ENCODE data around the gene ILF3.

The ILF3 gene

DNA sequence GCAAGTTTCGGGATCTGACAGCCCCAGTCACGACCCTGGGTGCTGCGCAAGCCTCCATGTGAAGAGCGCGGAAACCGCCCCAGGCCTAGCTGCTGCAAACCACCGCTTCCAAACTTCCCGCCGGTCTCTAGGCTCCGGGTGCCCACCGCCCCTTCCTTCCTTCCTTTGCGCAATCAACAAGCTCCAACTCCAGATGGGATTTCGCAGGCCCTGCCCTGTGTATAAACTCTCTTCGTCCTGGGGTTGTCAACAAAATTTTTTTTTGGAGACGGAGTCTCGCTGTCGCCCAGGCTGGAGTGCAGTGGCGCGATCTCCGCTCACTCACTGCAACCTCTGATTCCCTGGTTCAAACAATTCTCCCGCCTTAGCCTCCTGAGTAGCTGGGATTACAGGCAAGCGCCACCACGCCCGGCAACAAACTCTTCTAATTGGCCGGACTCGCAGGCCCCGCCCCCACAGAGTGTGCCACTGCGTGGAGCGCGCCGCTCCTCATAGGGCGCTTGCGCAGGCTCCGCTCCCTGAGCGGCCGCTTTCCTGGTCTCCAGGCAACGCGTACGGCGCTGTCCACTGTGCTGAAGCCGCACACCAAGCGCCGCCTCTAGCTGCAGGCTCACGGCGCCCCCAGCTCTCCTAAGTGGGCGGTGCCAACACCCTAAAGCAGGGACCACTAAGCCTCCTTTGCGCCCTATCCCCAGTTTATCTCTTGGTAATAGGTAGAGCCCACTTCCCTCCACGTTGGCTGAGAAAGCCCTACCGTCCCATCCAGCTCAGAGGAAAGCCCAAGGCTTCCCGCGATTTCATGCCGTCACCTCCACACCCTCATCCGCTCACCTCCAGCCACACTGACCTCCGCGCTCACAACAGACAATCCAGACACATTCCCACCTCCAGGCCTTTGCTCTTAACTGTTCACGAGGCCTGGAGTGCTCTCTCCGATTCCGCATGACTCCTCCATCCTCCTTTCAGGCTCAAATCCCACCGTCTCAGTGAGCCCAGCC is 41.6 kb downstream of the ILF3 start:
- DNase-seq (ENCODE audit: low read depth), result peak; percentile 69

DNA sequence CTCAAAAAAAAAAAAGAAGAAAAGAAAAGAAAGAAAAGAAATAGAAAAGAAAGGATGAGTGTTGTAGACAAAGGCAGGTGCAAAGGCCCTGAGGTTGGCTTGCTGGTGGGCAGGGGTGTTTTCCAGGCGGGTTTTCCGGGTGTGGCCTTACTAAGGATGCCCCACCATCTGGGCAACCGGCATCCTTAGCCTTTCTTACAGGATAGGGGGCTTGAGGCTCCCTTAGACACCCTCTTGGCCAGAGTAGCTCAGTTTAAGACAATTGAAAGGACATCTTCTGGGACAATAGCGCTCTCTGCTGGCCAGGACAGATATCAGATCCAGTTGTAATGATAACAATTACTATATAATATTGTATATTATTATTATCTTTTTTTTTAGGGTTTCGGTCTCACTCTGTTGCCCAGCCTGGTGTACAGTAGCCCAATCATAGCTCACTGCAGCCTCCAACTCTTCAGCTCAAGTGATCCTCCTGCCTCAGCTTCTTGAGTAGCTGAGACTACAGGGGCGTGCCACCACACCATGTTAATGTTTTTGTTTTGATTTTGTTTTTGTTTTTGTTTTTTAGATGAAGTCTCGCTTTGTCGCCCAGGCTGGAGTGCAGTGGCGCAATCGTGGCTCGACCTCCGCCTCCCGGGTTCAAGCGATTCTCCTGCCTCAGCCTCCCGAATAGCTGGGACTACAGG is 45.6 kb downstream of the ILF3 start:
- DNase-seq (ENCODE audit: low read depth), result peak; percentile 26

DNA sequence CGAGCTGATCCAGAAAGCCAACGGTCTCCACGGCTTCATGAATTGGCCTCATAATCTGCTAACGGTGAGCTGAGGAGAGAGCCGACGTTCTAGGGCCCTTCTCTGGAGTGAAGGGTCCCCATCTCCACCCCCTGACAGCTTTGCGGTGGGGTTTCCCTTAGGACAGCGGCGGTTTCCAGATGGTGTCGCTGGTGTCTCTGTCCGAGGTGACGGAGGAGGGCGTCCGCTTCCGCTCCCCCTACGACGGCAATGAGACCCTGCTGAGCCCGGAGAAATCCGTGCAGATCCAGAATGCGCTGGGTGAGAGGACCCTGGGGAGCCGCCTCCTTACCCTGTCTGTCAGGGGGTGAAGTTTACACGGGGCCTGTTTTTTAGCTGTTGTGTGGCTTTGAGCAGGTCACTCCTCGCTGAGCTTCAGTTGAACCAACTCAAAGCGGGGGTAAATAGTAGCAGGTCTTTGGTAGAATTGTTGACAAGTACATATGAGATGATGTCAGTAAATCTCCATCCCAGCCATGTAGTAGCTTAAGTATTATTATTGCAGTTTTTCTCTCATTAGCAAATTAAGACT is 47.9 kb downstream of the ILF3 start:
- no peak for DNase-seq (ENCODE audit: low read depth)

DNA sequence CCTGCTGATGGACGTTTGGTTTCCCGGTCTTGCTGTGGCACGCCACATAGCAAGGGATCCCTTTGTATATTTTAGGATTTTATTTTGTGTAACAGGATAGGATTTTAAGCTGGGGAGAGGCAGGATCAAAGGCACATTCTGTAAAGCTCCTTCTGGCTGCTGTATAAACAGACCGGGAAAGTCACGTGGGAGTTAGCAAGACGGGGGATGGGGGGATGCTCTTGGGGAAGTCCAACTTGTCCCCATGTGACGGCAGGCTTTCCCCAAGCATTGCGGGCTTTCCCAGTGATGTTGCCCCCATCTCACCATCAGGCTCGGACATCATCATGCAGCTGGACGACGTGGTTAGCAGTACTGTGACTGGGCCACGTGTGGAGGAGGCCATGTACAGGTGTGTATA is 52.8 kb downstream of the ILF3 start:
- DNase-seq (ENCODE audit: low read depth), result no peak

DNA sequence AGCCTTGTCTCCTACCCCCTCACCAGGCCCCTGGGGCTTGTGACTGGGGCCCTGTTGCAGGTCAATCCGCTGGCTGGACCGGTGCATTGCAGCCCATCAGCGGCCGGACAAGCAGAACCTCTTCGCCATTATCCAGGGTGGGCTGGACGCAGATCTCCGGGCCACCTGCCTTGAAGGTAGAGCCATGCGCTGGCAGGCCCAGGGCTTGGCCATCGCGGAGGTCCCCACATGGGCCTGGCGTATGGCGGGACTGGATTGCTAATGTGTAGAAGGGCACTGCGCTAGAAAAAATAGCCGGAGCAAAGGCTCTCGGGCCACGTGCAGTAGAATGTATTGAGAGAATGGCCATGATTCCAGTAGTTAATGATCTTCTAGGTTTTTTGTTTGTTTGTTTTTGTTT is 53.3 kb downstream of the ILF3 start:
- no peak for DNase-seq (ENCODE audit: low read depth)

DNA sequence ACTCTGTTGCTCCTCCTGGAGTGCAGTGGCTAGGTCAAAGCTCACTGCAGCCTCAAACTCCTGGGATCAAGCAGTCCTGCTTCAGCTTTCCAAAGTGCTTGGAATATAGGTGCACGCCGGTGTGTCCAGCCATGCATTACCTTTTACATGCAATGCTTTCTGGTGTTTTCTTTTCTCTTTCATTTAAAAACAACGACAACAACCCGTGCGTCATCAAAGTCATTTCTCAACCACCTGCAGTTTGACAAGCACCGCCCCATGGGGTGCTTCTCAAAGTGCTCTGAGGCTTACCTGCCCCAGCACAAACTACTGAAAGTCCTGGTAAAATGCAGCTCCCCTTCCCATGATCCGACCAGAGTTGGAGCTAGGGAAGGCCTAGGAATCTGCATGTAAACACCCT is 54.1 kb downstream of the ILF3 start:
- DNase-seq (ENCODE audit: low read depth), result no peak

DNA sequence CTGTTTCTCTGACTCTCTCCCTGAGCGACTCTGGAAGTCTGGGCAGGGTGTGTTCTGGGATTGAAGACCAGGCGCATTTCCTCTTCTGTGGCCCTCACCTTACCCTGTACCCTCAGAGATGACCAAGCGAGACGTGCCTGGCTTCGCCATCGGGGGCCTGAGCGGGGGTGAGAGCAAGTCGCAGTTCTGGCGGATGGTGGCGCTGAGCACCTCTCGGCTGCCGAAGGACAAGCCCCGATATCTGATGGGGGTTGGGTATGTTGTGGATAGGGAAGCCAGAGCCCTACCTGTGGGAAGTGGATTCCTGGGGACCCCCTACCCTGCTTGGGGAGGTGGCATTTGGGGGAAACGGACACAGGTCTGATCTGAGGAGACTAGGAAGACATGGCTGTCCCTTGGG is 57.9 kb downstream of the ILF3 start:
- DNase-seq (ENCODE audit: low read depth), result no peak

DNA sequence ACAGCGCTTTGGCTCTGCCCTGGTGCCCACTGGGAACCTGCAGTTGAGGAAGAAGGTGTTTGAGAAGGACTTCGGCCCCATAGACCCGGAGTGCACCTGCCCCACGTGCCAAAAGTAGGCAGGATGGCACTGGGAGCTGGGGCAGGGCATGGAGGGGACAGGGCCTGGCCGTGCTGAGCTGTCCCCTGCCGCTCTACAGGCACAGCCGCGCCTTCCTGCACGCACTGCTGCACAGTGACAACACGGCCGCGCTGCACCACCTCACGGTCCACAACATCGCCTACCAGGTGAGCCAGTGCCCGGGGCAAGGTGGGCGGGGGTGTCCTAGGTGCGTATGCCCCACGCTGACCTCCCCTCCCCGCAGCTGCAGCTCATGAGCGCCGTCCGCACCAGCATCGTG is 58.6 kb downstream of the ILF3 start:
- DNase-seq (ENCODE audit: low read depth), result no peak

DNA sequence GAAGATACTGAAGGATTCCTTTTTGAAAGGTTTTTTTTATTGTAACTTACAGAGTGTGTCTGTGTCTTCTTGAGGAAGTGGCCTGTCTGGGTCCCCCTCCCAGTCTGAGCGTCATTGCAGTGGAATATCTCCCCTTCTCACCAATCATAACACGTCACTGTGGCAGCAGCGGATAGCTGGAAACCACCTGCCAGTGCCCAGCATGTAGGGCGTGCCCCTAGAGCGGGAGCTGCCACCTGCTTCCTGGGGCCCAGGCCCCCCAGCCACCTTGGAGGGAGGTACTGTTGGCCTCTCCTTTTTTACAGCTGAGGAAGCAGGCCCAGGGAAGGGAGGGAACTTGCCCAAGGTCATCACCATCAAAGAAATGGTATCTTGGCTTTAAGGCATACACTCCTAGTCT is 59.2 kb downstream of the ILF3 start:
- no peak for DNase-seq (ENCODE audit: low read depth)

DNA sequence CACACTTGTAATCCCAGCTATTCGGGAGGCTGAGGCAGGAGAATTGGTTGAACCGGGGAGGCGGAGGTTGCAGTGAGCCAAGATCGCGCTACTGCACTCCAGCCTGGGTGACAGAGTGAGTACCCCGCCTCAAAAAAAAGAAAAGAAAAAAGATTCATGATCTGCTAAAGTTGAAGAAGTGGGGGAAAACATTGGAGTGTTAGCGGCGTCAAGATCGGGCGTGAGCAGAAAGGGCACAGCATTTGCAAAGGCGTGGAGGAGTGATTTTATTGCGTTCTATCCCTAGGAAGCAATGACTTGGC is 62.9 kb downstream of the ILF3 start:
- DNase-seq (ENCODE audit: low read depth), result no peak

DNA sequence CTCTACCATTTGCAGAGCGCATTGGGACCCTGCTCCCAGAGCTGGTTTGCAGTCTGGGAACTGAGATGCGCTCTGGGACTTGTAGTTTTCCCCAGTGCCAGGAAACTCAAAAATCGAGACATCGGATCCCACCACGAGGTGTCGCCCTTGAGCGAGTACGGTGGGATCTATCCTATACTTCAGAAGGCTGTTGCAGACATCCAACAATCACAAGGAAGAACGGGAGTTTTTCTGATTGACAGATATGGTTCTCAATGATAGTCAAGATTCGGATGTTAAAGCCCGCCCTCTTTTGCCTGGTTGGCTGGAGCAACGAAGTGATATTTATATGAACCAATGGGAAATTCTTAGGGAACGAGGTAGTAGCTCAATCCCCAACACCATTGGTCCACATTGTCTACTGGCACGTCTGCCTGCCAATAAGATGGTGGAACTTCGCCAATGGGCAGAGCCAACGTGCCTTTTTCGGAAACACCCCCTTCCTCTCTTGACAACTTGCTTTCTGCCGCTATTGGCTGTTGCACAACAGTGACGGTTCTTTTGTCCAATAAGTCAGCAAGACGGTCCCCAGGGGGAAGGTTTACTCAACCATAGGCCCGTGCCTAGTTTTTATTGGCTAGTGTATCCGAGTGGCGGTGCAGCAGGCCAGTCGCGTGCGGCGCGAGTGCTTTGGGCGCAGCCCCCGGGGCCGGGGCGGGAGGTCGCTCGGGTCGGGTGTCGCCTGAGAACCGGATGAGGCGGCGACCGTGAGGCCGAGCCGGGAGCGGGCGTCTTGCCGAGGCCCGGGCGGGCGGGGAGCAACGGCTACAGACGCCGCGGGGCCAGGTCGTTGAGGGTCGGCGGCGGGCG is 63.4 kb downstream of the ILF3 start, which contains the start of gene DNM2:
Gene DNM2 (plus strand): TSS at position 724 of the 849 bp plus-strand sequence. CDS start 164 bp downstream, outside the sequence.
- peak; percentile 94 for DNase-seq (ENCODE audit: low read depth)

DNA sequence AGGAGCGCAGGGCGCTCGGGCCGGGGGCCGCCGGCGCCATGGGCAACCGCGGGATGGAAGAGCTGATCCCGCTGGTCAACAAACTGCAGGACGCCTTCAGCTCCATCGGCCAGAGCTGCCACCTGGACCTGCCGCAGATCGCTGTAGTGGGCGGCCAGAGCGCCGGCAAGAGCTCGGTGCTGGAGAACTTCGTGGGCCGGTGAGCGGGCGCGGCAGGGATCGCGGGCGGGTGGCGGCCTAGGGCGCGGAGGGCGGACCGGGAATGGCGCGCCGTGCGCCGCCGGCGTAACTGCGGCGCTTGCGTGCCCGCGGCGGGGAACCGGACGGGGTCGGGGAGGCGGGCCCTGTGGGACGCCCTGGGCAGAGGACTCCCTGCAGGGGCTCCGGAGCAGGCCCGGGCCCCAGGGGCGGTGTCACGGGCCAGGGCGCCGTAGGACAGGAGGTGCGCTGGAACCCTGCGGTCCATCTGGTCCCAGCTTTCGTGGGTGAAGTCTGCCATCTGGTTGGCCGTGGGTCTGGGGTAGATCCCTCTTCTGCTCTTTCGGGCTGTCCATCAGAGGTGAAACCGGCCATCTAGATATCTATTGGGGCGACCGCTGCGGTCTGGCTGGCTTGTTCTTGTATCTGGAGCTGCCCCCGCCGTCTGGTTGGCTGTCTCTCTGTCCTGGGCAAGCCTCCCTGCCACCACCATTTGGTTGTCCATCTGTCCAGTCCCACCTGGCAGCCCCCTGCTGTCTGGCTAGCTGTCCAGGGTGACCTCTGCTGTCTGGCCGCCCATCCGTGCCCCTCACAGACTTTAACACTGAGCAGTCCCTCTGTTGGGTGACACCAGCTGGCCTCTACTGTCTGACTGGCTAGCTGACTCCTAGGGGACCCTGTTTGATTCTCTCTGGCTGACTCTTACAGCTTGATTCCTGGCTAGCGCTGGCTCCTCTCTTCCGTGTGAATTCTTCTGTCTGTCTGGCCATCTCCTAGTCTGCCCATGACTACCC is 64.4 kb downstream of the ILF3 start:
- DNase-seq (ENCODE audit: low read depth), result peak; percentile 29

DNA sequence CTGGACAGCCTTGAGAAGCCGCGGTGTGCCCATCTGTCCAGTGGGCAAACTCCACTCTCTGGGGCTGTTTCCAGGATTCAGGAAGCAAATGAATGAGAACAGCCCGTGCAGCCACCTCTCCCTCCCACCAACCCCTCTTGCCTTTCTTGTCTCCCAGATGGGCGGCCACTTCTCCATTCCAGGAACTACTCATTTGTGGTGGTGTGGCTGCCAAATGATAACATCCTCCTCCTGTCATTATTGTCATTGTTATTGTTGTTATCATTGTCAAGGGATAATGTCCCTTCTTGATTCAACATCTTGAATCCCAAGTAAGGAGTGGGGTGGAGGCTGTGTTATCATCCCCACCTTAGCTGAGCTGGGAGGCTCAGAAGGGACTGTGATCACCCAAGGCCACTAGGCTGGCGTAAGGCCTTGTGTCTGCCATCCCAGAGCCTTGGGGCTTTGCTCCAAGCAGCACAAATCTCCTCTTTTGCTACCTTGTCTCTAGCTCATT is 65.4 kb downstream of the ILF3 start:
- no peak for DNase-seq (ENCODE audit: low read depth)

DNA sequence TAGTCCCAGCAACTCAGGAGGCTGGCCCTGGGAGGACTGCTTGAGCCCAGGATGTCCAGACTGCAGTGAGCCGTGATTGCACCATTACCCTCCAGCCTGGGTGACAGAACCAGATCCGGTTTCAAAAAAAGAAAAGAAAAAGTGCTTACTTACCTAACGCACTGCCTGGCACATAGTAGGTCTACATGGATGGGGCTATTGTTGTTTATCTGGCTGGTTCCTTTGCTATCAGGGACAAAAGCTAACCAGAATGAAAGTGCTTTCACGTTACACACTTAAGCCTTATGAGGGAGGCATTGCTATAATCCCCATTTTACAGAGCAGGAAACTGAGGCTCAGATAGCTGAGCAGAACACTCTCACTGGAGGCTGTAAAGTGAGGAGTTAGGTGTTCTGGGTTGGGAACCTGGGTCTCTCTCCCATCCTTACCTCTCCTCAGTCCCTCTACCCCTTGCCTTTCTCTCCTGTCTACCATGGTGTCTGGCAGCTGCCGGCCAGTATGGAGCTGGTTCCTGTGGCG is 66.5 kb downstream of the ILF3 start:
- no peak for DNase-seq (ENCODE audit: low read depth)

DNA sequence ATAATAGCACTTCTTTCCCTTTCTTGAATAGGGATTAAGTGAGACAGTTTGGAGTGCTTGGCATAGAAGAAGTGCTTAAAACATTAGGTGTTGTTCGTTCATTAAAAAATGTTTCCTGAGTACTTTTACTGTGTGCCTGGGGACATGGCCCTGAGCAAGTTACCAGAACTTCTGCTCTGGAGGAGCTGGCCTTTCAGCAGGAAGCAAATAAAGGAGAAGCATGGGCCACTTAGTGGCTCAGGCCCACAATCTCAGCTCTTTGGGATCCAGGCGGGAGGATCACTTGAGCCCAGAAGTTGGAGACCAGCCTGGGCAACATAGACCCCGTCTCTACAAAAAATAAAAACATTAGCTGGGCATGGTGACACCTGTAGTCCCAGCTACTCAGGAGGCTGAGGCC is 69.4 kb downstream of the ILF3 start:
- no peak for DNase-seq (ENCODE audit: low read depth)

DNA sequence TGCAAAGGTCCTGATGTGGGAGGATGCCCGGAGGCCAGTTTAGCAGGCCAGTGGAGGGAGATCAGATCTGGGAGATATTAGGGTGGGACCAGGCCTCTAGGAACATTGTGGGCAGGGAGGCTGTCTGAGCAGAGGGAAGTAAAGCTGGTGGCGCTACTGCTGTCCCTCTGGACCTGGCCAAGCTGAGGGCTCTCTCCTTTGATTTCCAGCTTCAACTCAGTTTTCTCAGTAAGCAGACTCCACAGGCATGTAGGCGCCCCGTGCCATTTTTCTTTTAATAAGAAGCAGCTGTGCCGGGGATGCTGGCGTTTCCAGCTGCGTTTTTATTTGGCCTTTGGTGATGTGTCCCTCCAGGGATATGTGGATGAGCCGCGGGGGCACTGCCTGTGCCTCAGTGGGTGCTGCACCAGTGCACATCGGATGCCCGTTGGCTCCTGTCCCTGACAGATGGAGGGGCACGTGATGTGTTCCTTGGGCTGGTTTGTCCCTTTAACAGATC is 70.5 kb downstream of the ILF3 start:
- DNase-seq (ENCODE audit: low read depth), result no peak

DNA sequence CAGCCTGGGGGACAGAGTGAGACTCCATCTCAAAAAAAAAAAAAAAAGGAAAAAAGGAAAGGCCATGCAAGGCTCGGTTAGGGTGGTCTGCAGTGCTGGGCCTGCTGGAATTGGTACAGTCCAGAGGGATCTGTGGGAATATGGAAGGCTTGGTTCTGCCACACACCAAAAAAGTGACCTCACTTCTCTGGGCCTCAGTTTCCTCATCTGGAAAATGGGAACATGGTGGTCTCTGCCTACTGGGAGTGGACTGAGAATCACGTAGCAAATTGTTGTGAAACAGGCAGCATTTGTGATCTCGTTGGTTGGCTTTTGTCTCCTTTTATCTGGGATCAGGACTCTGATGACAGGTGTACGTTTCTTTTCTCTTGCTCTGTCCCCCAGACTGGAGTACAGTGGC is 71.3 kb downstream of the ILF3 start:
- no peak for DNase-seq (ENCODE audit: low read depth)

DNA sequence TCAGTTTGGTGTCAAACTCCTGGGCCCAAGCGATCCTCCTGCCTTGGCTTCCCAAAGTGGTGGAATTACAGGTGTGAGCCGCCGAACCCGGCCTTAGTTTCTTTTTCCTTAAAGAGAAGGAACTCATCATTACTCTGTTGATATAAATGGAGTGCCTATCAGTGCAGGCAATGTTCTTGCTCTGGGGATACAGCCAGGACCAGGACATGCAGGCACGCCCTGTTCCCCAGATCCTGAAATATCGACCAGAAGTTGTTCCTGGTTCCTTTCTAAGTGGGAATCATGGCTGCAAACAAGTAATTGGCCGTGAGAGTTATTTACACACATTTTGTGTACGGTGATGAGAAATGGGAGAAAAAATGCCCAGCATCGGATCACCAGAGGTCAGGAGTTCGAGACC is 72.1 kb downstream of the ILF3 start:
- DNase-seq (ENCODE audit: low read depth), result no peak

DNA sequence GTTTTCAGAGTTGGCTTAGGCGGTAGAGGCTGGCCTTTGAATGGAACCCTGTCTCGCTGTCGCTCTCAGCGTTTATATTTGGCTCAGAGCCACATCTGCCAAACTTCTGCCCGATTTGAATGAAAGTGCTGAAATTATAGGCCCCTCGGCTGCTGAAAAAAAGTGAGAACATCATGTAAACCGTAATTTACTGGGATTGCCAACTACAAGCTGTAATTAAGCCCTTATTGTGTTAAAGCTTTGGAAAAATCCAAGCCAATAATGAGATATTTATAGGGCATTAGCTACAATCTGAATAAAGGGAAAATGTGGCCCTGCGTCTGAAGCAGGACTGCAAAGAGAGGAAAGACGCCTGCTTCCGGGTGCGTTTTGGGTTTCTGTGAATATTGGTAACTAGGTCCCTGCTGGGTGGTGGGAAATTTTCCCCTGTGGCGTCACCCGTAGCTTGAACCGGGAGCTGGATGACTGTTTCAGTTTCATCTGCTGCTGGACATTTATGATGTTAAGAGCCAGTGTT is 73.6 kb downstream of the ILF3 start:
- DNase-seq (ENCODE audit: low read depth), result no peak

DNA sequence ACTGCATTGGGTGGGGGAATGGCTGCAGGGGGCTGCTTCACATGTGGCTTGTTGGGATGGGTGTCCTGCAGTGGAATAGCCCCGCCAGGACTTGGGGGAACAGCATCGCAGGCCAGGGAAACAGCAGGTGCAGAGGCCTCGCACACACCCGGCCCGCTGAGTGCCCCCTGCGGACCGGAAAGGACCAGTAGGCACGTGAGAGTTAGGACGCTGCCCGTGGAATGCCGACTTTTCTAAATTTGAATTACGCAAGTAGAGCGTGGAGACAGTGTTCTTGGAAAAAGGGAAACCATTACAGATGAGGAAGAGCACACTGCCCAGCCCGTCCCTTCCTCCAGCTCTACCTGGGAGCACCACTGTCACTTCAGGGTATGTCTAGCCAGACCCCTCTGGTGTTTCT is 75.3 kb downstream of the ILF3 start:
- no peak for DNase-seq (ENCODE audit: low read depth)
